GM08714 (cell line): ENCODE data around the gene FOSB.
"Not testable (repeated sequence)": the region's sequence is repeated elsewhere in the genome, so short reads cannot be mapped to it uniquely, and the experiment has no call there.

Experiments used
- H3K4me3 ChIP-seq: fragments of 200-500 bp; sonication (Bioruptor generic); 2 replicates; pipeline ENCODE4 v1.5.1; 2014; ENCODE audit warnings: mild to moderate bottlenecking, low read length, inconsistent platforms
- ZNF274 ChIP-seq: IDR thresholded peaks from 2 replicates; pipeline ENCODE4 v1.6.1; 2012; ENCODE audit warnings: mild to moderate bottlenecking, low read depth, low read length

The FOSB gene

GRCh38 chr19:45467456-45468158 is at the start of gene FOSB:
Gene FOSB (plus strand): TSS chr19:45467996. CDS start chr19:45468587, 591 bp downstream.
- no peak for TF ChIP-seq ZNF274
- H3K4me3 ChIP-seq: peak within 1 kb of the TSS; percentile 58

GRCh38 chr19:45418802-45419201 is 49.0 kb upstream of the FOSB start:
- H3K4me3 ChIP-seq: peak overlapping the region; percentile 30; the same call in 1 of the 2 replicates
- no peak for TF ChIP-seq ZNF274

GRCh38 chr19:45419396-45419795 is 48.4 kb upstream of the FOSB start:
- H3K4me3 ChIP-seq: peak overlapping the region; percentile 30; the same call in 1 of the 2 replicates
- TF ChIP-seq ZNF274: no peak

- no peak for TF ChIP-seq ZNF274
- no peak overlapping the region for H3K4me3 ChIP-seq
These were observed 47.9 kb upstream of the FOSB start for GRCh38 chr19:45419895-45420294.

GRCh38 chr19:45420356-45420755 is 47.4 kb upstream of the FOSB start:
- H3K4me3 ChIP-seq: no peak overlapping the region
- no peak for TF ChIP-seq ZNF274

GRCh38 chr19:45420871-45421270 is 46.9 kb upstream of the FOSB start:
- TF ChIP-seq ZNF274: no peak
- H3K4me3 ChIP-seq: no peak overlapping the region

GRCh38 chr19:45421947-45422498 is 45.8 kb upstream of the FOSB start:
- H3K4me3 ChIP-seq: no peak overlapping the region
- no peak for TF ChIP-seq ZNF274

- peak overlapping the region; percentile 65; the same call in 1 of the 2 replicates for H3K4me3 ChIP-seq
- no peak for TF ChIP-seq ZNF274
These were observed 44.7 kb upstream of the FOSB start for GRCh38 chr19:45423033-45423588.

GRCh38 chr19:45423589-45424190 is 44.1 kb upstream of the FOSB start, which contains the start of gene ERCC1:
Gene ERCC1 (minus strand): TSS chr19:45423917. CDS start chr19:45423374, 543 bp downstream.
- H3K4me3 ChIP-seq: peak within 1 kb of the TSS; percentile 65
- no peak for TF ChIP-seq ZNF274

GRCh38 chr19:45424191-45425058 is 43.4 kb upstream of the FOSB start:
- no peak for TF ChIP-seq ZNF274
- peak overlapping the region; percentile 65 for H3K4me3 ChIP-seq

GRCh38 chr19:45428384-45429231 is 39.2 kb upstream of the FOSB start:
- TF ChIP-seq ZNF274: no peak
- peak overlapping the region; percentile 36; the same call in 1 of the 2 replicates for H3K4me3 ChIP-seq

- not testable (repeated sequence) for H3K4me3 ChIP-seq
These were observed 37.9 kb upstream of the FOSB start for GRCh38 chr19:45429896-45430295.

GRCh38 chr19:45431008-45431407 is 36.8 kb upstream of the FOSB start:
- not testable (repeated sequence) for H3K4me3 ChIP-seq

GRCh38 chr19:45432543-45432942 is 35.3 kb upstream of the FOSB start:
- not testable (repeated sequence) for H3K4me3 ChIP-seq
